ENCODE data around the gene EHD1.

GRCh38 chr11:64878223-64878493 lies 263 bp downstream of the EHD1 start:
- TF ChIP-seq EP300 (IDR thresholded peaks at IDR 0.05; ENCODE audit: low read depth) = no peak
- peak in 1 of 5 experiments; percentile 37 for TF ChIP-seq CTCF (IDR thresholded peaks at IDR 0.05)
- no peak for TF ChIP-seq POLR2A (IDR thresholded peaks at IDR 0.05)
- no peak for TF ChIP-seq POLR2AphosphoS5 (IDR thresholded peaks at IDR 0.05)
